GM18873 (cell line): ENCODE results near the gene TLE1.
"Not testable (repeated sequence)": the region's sequence is repeated elsewhere in the genome, so short reads cannot be mapped to it uniquely, and the experiment has no call there.

ENCODE experiments used
- ATAC-seq: cut with Tn5 transposase; IDR thresholded peaks from one replicate; pipeline ENCODE4 v1.9.1; 2021; ENCODE audit warnings: mild to moderate bottlenecking, moderate library complexity, moderate number of reproducible peaks; ENCODE audit not compliant: unreplicated experiment, low FRiP score

TLE1 gene

GRCh38 chr9:81656871-81657337 lies 32.4 kb downstream of the TLE1 start:
- ATAC-seq, result no peak

GRCh38 chr9:81656004-81656403 lies 33.3 kb downstream of the TLE1 start:
- peak; percentile 96 for ATAC-seq

GRCh38 chr9:81653240-81653639 lies 36.1 kb downstream of the TLE1 start:
- no peak for ATAC-seq

DNA sequence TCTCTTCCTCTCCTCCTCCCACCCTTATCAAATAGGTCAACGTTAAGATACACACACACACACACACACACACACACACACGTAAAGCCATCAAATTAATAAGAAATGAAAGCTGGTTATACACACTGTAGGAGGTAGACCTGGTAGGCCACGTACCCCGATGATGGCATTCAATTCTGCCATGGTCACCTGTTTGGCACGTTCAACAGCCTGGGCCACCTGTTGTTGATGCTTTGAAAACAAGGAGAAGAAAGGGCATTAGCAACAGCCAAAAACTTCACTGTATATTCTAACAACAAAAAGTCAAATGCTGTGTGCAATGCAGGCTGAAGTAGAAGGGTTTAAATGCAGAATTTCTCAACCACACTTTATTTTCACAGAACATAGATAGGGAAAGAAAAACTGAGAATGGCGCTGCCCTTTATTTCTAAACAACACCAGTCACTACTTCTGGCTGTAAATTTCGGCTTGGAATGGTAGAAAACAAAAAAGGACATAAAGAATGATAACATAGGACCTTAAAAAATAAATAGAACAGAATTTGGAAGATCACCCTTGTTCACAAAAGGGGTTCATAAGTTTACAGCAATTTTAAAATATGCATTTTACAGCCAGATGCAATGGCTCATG lies 37.2 kb downstream of the TLE1 start:
- no peak for ATAC-seq

- no peak for ATAC-seq
Measured at GRCh38 chr9:81650586-81651515, 38.5 kb downstream of the TLE1 start.

DNA sequence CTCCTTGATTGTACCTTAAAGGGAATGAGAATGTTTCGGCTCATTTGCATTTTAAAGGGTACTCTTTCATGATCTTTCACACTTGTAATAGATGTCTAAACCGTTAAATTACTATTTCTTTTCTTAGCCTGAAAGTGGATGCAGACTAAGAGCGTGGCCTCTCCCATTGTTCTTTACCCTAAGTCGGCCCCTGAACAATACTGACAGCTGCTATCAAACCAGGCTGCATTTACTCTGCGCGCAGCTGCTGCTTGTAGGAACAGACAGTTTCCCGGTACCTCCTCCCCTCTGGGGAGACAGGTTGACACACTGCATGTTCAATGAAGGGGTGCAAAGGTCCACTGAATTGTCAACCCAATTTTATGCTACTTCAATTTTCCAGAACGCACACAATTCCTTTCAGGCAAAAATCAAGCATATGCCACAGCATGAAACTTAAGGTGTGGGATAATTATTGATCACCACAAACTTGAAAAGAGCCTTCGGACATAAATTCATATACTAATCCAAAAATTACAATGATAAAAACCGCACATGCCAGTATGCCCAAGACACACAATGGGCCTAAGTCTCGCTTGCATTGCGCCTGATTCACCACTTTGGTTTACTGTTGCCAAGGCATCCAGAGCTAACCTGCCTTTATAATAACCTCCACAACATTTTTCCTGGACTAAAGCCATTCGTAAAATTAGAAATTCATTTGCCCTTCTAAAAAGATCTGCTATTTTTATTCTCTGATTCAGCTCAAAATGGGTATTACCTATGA lies 39.7 kb downstream of the TLE1 start:
- ATAC-seq, result no peak

DNA sequence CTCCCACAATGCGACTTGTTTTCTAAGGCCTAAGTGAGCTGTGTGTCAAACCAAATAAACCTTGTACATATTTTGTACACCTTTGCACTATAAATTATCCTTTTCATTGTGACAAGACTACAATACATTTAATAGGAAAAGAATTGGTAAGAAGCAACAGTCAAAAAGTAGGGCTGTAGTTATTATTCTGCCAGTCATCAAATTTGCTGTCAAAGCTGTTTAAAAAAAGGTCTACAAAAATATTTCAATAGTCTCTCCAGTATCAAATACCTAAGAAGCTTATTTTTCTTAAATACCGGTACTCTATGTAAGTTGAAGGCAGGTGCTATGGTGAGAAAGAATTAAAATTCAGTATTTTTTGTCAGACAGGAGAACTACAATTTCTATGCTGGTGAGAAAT lies 40.5 kb downstream of the TLE1 start:
- no peak for ATAC-seq

DNA sequence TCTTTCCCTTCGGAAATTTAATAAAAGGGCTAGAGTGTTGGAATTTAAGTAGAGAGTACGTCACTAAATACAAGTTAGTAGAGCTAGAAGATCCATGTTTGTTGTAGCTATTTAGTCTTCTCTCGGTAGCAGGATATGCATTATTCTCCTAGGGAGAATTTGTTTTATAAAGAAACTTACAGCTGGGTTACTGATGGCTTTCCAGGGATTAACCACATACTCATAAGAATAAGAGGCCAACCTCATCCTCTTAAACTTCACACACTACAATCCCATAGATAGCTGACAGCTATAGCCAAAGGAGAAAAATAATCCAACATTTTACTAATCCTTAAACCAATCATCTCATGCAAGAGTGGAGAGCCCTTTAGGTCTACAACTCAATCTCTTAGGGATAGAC lies 43.0 kb downstream of the TLE1 start:
- no peak for ATAC-seq

DNA sequence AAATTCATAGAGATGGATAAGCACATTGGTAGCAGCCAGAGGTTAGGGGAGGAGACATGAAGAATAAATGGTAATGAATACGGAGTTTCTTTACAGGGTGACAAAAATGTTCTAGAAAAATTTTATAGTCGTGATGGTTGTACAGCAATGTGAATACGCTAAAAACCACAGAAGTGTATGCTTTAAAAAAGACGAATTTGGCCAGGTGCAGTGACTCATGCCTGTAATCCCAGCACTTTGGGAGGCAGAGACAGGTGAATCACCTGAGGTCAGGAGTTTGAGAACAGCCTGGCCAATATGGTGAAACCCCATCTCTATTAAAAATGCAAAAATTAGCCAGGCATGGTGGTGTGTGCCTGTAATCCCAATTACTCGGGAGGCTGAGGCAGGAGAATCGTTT lies 44.8 kb downstream of the TLE1 start:
- not testable (repeated sequence) for ATAC-seq

- ATAC-seq, result peak; percentile 85
Measured at GRCh38 chr9:81637276-81637675, 52.1 kb downstream of the TLE1 start.

- ATAC-seq, result no peak
Measured at GRCh38 chr9:81636255-81636599, 53.1 kb downstream of the TLE1 start.

DNA sequence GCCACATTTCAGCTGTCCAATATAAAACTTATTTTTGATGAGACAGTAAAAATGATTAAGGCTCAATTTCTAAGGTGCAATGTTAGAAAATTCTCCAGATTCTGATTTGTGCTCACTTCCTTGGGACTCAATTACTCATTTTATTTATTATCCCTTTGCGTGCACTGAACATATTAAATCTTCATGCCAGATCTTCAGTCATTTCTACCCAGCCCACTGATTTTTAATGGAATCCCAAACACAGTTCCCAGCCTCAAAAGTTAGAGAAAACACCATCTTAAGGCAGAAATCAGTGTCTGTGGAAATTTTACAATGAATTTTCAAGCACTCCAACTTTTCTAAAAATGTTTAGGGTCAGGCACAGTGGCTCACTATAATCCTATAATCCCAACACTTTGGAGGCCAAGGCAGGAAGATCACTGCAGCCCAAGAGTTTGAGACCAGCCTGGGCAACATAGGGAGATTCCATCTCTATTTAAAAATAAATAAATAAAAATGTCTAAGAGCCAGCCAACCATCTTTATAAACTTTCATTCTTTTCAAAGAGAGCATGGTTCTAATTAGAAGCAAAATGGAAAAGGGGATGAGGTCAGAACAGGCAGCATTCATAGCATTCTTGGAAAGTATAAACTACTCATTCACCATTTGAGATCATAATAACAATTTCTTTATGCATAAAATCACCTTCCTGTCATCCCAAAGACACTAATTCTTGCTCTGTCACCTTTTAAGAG lies 53.7 kb downstream of the TLE1 start:
- no peak for ATAC-seq

- no peak for ATAC-seq
Measured at GRCh38 chr9:81634915-81635516, 54.3 kb downstream of the TLE1 start.

DNA sequence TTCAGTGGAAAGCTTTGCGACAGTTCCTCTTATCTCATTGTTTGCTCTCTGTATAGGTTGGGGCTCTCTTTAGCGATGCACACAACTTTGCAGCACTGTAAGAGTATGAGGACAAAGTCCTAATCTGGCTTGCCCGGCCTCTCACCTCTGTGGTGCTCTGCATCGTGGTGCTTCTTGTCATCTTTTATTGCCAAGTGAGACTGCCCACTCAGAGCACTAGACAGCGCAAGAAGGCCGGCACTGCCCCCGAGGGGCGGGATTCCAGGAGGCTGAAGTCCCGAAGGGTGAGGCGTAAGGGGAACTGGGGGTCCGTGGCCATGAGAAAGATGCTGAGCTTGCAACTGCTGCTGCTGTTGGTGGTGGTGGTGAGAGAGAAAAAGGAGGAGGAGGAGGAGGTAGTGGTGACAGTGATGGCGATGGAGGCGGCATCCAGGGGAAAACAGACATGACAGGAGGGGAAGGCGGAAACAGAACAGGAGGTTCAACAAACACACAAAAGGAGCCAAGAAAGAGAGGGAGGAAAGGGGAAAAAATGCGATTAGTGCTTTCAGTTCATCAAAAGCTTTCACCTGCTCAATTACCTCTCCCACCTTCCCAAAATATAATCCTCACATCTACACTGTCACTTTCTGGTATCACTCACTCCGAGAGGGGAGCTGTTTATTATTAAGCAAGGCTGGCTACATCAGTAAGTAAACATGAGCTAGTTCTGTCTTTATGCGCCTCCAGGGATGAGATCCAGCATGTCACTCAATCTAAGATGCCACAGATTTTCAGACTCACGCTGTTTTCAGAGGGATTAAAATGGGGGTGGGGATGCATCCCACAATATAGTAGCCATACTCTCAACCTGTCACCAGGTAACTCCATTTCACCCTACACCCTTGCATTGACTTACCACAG lies 55.1 kb downstream of the TLE1 start:
- ATAC-seq, result no peak

DNA sequence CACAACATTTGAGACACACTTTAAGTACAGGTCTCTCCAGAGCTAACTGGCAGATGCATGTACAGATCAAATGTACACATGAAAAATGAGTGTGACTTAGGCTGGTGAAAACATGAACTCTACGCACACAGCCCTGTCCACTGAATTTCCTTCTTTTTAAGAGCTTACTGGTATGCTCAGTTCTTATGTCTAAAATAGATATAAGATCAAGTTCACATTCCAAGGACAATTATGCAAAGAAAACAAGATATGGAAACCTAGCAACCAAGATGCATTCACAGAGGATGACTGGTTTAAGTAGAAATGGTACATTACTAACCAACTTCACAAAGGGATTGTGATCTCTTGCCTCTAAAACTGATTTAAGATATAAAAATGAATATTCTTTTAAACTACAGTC lies 56.7 kb downstream of the TLE1 start:
- no peak for ATAC-seq

DNA sequence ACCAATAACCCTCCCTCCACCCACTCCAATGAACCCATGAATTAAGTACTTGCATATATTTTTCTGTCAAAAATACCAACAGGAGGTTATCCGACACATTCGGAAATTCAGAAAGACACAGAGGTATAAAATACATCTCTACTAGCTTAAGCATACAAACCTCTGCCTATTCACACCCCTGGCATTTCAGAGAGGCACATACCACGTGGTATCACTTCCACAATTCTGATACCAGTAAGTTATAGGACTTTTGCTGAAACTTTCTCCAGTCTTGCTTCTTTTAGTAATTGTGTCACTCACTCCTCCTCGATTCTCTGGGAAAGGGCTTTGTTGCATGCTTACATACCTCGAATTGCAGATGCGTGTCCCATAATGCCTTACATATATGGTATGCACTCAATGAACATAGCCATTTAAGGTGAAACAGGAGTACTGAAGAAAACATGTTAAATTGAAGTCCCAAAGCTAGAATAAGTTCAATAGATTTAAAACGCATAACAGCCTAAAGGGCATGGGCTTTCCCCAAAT lies 58.1 kb downstream of the TLE1 start:
- ATAC-seq, result no peak

GRCh38 chr9:81629440-81629839 lies 59.9 kb downstream of the TLE1 start:
- no peak for ATAC-seq

DNA sequence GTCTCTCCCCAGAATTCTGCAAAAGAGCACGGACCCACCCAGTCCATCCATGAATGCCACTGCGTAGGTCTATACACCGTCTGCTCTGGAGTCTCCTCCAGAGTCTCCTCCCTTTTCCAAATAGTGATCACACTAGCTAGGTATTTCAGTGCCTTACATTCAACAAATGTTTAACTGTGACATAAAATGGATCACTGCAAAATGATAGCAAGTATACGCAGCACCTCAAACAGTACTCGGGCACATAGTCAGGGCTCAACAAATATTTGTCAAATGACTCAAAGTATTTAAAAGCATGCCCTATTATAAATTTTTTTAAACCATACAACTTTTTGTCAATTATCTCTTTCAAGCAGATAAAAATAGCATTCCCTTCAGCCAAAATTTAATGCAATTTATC lies 60.5 kb downstream of the TLE1 start:
- ATAC-seq, result no peak

GRCh38 chr9:81627481-81627880 lies 61.9 kb downstream of the TLE1 start:
- no peak for ATAC-seq
